Fibroblast of pulmonary artery (primary cell): Measurements from ENCODE around the gene CADM1.

ENCODE experiments used
- DNase-seq: peaks from one replicate; pipeline ENCODE4 v3.0.0-alpha.2; 2010; ENCODE audit warnings: low read depth
- H3K4me3 ChIP-seq: replicated peaks from 2 replicates; pipeline ENCODE4 v1.5.1; 2011; ENCODE audit warnings: low read depth, mild to moderate bottlenecking, control low read depth, low read length, moderate library complexity
- CTCF ChIP-seq: IDR thresholded peaks from 2 replicates; pipeline ENCODE4 v1.5.1; 2011; ENCODE audit warnings: mild to moderate bottlenecking, control low read depth, low read length, inconsistent platforms; ENCODE audit errors: missing control alignments

CADM1 gene

GRCh38 chr11:115452241-115452640 lies 52.0 kb downstream of the CADM1 start:
- TF ChIP-seq CTCF, result no peak
- H3K4me3 ChIP-seq, result no peak overlapping the region
- DNase-seq, result no peak

- no peak overlapping the region for H3K4me3 ChIP-seq
- TF ChIP-seq CTCF, result no peak
- no peak for DNase-seq
These were observed 53.7 kb downstream of the CADM1 start for GRCh38 chr11:115450519-115450918.

DNA sequence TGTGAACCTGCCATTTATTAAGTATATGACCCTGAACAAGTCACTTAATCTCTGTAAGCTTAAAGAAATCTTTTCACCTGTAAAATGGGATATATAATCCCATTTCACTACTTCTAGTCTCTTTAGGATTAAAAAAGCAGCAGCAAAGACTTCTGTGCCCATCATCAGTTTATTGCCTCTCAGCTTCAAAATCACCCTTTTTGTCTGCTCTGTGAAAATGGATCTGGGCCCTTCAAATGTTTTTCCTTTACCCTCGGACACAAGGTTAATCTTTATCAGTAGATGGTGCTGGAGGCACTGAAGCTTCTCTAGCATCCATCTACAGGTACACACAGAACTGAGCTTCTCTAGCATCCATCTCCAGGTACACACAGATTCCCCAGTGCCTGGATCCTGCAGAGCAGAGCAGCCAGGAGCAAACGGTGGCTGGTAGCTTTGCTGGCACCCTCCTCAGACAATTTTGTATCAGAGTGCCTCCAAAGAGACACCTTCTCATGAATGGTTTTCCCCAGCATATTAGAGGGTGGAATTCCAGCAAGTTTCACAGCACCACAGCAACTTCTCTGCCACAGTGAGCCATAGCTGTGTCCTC lies 56.8 kb downstream of the CADM1 start:
- H3K4me3 ChIP-seq, result no peak overlapping the region
- DNase-seq, result no peak
- no peak for TF ChIP-seq CTCF

- no peak overlapping the region for H3K4me3 ChIP-seq
- TF ChIP-seq CTCF, result no peak
These were observed 58.0 kb downstream of the CADM1 start for GRCh38 chr11:115446214-115446613.

DNA sequence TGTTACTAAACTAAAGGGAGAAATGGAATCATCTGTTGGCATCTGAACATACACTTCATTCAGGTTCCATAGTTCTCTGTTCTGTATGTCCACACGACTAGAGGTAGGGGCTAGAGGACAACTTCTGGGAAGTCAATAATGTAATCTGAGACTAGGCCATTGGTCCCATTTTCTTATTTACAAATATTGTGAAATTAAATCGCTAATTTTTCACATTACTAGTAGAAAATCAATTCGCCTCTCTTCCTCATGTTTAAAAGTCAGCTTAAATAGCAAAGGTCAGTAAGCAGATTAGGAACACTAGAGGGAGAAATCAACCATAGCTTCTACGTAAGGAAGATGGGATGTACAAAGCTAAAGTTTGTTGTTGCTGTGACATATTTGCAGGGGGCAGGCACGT lies 59.7 kb downstream of the CADM1 start:
- no peak overlapping the region for H3K4me3 ChIP-seq
- no peak for DNase-seq
- TF ChIP-seq CTCF, result no peak

More at GRCh38 chr11:115446214-115446613, 58.0 kb downstream of the CADM1 start:
- DNase-seq, result no peak

DNA sequence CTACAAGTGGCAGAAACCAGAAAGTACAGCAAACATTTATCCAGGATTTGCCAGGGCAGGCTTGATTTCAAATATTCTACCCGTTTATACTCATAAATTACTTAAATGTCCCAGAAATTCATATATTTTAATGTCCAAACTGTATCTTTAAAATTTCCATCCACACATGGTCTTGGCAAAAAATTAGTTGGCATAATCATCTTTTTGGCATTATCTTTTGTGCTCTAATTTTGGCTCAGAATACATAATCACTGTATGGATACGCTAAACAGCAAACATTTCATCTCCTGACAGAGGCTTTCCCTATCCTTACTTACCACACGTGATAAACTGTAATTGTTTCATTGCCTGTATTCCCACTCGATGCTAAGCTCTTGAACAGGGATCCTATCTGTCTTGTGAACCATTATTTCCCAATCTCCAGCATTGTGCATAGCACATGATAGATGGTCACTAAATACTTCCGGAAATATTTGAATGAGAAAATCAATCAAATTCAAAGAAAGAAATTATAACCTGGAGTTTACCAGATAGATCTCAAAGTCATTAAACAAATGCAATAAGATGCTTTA lies 64.2 kb downstream of the CADM1 start:
- no peak for DNase-seq
- no peak for TF ChIP-seq CTCF

GRCh38 chr11:115439385-115439784 lies 64.8 kb downstream of the CADM1 start:
- DNase-seq, result no peak
- H3K4me3 ChIP-seq, result no peak overlapping the region
- TF ChIP-seq CTCF, result no peak

More for the DNA sequence above, 64.2 kb downstream of the CADM1 start:
- H3K4me3 ChIP-seq, result no peak overlapping the region
